SK-N-MC (cell line): ENCODE measurements around the gene MRPS6.

Experiments used
- DNase-seq: peaks from one replicate; pipeline ENCODE4 v3.0.0-alpha.2; 2011; ENCODE audit warnings: low read depth, low spot score
- H3K27ac ChIP-seq: fragments of 200-600 bp; sonication (generic); 2 replicates; pipeline ENCODE4 v1.5.1; 2016; ENCODE audit warnings: mixed run types
- H3K36me3 ChIP-seq: fragments of 200-600 bp; sonication (generic); 2 replicates; pipeline ENCODE4 v1.6.1; 2017; ENCODE audit warnings: antibody characterized with exemption, low read length, mixed read lengths; ENCODE audit not compliant: insufficient read depth
- H3K4me3 ChIP-seq: fragments of 200-600 bp; sonication (generic); 2 replicates; pipeline ENCODE4 v1.5.1; 2016
- H3K9ac ChIP-seq: fragments of 200-600 bp; sonication (generic); 2 replicates; pipeline ENCODE4 v1.8.0; 2017; ENCODE audit warnings: mixed run types, mixed read lengths; ENCODE audit not compliant: insufficient read length
- H3K9me3 ChIP-seq: fragments of 200-600 bp; sonication (generic); 2 replicates; pipeline ENCODE4 v1.6.1; 2017; ENCODE audit warnings: low read depth, mild to moderate bottlenecking, antibody characterized with exemption, low read length, moderate library complexity, mixed read lengths
- EZH2 ChIP-seq: fragments of 200-600 bp; sonication (generic); IDR thresholded peaks from one replicate; pipeline ENCODE4 v1.6.1; 2017; ENCODE audit warnings: antibody characterized with exemption
- FOXP2 ChIP-seq: optimal IDR thresholded peaks from 2 replicates; pipeline ENCODE3; 2011; ENCODE audit warnings: mild to moderate bottlenecking, moderate library complexity; ENCODE audit not compliant: insufficient read depth; ENCODE audit errors: extremely low read length, control extremely low read depth
- POLR2AphosphoS5 ChIP-seq: IDR thresholded peaks from 2 replicates; pipeline ENCODE4 v1.6.1; 2012; ENCODE audit warnings: mild to moderate bottlenecking, low read depth, low read length, borderline replicate concordance

Gene MRPS6

GRCh38 chr21:34180407-34180806 is 107.0 kb downstream of the MRPS6 start:
- H3K27ac ChIP-seq, result no peak overlapping the region
- no peak for DNase-seq
- H3K4me3 ChIP-seq, result no peak overlapping the region
- TF ChIP-seq FOXP2 (no peak), POLR2AphosphoS5 (no peak), EZH2 (no peak)
- H3K9ac ChIP-seq, result no peak overlapping the region
- no peaks in the 10 kb centered on the region for H3K9me3 ChIP-seq
- no peaks in the 10 kb centered on the region for H3K36me3 ChIP-seq

DNA sequence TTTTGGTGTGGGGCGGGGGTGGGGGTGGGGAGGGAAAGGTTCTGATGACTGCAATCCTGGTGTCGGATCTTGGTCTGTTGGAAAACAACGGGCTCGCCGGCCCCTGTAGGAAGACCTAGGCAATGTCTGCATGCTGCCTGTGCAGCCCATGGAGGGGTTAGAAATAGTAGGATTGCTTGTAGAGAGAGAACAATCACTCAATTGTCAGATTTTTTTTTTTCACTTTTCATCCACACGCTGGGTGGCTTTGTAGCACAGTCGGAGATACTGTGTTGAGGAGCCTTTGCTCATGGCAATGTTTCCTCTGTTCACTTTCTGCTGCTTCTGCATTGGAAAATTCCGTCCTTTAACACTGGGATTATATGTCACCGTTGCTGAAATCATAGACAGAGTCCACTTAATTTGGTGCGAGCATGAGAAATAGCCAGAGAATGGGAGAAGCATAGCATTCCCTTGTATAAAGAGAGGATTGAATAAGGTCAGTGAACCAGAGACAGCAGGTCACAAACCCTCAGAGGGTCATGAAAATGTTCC is 107.5 kb downstream of the MRPS6 start:
- DNase-seq, result no peak
- Histone ChIP-seq H3K27ac (no peak overlapping the region), H3K4me3 (no peak overlapping the region), H3K9me3 (no peaks in the 10 kb centered on the region), H3K36me3 (no peaks in the 10 kb centered on the region), H3K9ac (no peak overlapping the region)
- no peak for TF ChIP-seq POLR2AphosphoS5
- TF ChIP-seq EZH2, result no peak
- no peak for TF ChIP-seq FOXP2

- Histone ChIP-seq H3K27ac (no peak overlapping the region), H3K36me3 (no peaks in the 10 kb centered on the region), H3K9ac (no peak overlapping the region), H3K4me3 (no peak overlapping the region), H3K9me3 (no peaks in the 10 kb centered on the region)
- no peak for DNase-seq
- TF ChIP-seq POLR2AphosphoS5 (no peak), EZH2 (no peak), FOXP2 (no peak)
Measured at GRCh38 chr21:34181431-34182039, 108.2 kb downstream of the MRPS6 start.

DNA sequence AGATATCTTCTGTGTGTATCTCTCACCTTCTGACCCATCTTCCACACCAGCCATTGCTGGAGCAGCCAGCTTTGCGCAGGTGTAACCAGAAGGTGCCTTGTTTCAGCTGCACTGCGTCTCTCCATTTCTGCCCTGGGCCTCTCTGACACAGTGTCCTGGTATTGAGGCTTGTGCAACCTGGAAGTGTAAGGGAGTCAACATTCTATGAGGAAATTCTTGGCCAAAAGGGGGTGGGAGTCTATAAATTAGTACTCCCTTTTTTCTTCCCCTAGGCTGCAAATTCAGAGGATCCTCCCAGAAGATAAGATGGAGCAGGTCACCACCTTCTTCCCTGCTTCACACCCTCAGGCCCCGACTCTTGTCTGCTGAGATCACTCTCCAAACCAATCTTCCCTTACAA is 109.1 kb downstream of the MRPS6 start:
- Histone ChIP-seq H3K27ac (no peak overlapping the region), H3K9ac (no peak overlapping the region), H3K9me3 (no peaks in the 10 kb centered on the region), H3K36me3 (no peaks in the 10 kb centered on the region), H3K4me3 (no peak overlapping the region)
- TF ChIP-seq EZH2 (no peak), POLR2AphosphoS5 (no peak), FOXP2 (no peak)
- DNase-seq, result no peak

DNA sequence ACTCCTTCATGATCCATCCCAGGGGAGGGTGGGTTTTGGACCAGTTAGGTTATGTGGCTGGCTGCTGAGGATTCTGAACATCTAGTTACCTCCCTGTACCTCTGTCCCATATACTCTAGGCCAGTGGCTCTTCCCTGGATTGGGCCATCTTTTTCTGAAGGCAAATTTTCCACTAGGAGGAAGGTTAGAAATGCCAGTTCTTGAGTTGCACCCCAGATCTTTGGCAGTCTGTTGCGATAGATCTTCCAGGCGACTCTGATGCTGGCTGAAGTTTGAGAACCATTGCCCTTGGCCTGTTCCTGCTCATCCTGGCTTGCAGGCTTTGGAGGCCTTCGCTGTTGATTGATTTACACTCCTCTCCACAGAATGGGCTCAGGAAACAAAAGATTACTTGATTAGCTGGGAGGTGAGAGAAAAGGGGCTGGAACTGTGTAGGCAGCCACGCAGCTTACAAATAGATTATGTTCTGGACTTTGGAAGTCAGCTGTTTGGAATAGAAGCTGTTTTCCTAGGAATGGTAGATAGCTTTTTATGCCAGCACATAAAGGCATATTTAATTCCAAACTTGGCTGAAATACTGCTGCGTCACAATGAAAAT is 110.1 kb downstream of the MRPS6 start:
- no peaks in the 10 kb centered on the region for H3K9me3 ChIP-seq
- no peak overlapping the region for H3K9ac ChIP-seq
- TF ChIP-seq EZH2, result no peak
- no peak for TF ChIP-seq FOXP2
- no peak for TF ChIP-seq POLR2AphosphoS5
- H3K4me3 ChIP-seq, result no peak overlapping the region
- no peak overlapping the region for H3K27ac ChIP-seq
- H3K36me3 ChIP-seq, result no peaks in the 10 kb centered on the region
- DNase-seq, result no peak

GRCh38 chr21:34184232-34184631 is 110.9 kb downstream of the MRPS6 start:
- Histone ChIP-seq H3K4me3 (no peak overlapping the region), H3K27ac (no peak overlapping the region), H3K36me3 (no peaks in the 10 kb centered on the region), H3K9ac (no peak overlapping the region), H3K9me3 (no peaks in the 10 kb centered on the region)
- TF ChIP-seq POLR2AphosphoS5 (no peak), FOXP2 (no peak), EZH2 (no peak)
- DNase-seq, result no peak

DNA sequence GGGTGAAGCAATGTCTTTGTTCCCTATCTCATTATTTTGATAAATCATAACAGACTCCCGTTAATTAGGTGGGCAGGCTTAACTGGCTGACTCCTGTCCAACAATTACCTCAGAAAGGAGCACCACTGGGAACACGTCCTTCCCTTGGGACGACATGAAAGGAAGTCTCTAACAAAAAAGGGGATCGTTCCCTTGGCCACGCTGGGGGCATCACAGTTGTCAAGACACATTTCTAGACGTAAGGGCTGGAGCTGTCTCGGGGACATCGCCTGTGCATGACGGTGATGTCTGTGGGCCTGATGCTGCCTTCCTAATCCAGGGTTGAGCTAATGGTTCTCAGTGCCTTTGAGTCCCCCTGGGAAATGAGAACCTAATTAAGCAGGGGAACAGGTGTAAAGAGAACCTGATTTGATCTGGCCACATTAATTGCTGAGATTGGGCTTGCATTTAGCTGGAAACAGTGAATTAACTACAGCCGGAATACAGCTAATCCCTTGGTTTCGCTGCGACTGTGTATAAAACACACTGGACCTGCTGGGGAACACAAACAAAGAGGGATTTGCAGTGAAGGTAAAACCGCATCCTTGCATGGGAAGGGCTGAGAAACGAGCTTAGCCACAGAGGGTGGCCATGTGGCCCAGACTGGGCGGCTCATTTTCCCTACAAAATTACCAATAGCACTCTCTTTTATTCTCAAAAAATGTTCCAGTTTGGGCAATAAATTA is 111.8 kb downstream of the MRPS6 start:
- Histone ChIP-seq H3K27ac (no peak overlapping the region), H3K36me3 (no peaks in the 10 kb centered on the region), H3K4me3 (no peak overlapping the region), H3K9ac (no peak overlapping the region), H3K9me3 (no peaks in the 10 kb centered on the region)
- no peak for DNase-seq
- no peak for TF ChIP-seq EZH2
- no peak for TF ChIP-seq POLR2AphosphoS5
- TF ChIP-seq FOXP2, result no peak

DNA sequence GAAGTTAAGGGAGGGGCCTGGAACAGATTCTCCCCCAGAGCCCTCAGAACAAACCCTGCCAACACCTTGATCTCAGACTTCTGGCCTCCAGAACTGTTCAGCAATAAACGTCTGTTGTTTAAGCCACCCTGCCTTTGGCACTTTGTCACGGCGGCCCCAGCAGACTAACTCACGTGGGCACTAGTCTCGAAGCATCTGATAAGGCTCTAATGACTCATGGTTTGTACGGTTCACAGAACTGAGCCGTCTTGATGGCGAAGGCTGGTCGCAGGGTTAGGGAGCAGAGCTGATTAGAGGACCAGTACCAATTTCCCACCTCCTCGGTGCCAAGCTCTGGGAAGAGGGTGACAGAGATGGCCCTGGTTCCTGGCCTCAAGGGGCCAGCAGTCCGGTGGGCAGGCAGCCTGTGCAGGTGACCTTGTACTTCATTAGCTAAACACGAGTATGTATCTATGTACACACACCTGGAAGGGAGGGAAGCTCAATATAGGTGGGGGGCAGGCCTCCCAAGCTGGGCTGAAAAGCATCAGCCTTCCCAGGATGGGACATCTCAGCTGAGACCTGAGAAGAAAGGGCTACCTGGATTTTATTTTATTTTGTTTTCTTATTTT is 112.8 kb downstream of the MRPS6 start:
- Histone ChIP-seq H3K9ac (no peak overlapping the region), H3K9me3 (no peaks in the 10 kb centered on the region), H3K4me3 (no peak overlapping the region)

More for the DNA sequence above, 112.8 kb downstream of the MRPS6 start:
- TF ChIP-seq EZH2 (no peak), FOXP2 (no peak), POLR2AphosphoS5 (no peak)
- H3K27ac ChIP-seq, result no peak overlapping the region
- DNase-seq, result no peak
- H3K36me3 ChIP-seq, result no peaks in the 10 kb centered on the region
